Measurements from ENCODE around the gene HIPK2.

The HIPK2 gene

DNA sequence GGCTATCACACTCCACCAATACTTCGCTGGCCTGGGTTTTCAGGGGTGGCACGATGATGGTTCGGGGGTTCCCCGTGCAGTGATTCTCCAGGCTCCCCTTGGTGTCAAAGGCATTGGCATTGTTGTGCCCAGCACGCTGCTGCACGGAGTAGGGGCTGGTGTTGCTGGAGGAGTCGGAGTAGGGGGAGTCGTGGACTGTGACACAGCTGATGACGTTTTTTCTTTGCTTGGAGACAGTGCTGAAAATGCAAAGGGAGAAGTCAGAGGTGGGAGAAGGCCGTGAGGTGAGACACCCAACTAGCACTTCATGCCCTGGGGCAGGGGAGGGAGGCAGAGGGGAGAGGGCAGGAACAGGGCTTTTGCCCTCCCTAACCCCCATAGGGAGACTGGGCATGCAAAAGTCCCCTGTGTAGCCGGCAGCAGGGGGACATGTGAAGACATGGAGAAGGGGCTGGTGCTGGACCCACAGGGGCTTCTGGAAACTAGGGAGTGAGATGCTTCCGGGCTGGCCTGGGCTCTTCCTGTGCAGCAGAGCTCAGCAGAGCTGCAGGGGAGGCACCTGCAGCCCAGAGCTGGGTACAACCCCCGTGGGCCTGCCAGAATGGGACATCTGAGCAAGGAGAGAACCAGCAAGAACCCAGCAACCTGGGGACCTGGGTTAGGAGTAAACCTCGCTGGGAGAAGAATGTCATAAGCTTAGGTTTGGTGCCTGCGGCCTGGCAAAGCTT lies 193.8 kb downstream of the HIPK2 start:
- TF ChIP-seq CTCF (IDR thresholded peaks at IDR 0.05; ENCODE audit: low read depth, low read length, missing control alignments) = no peak
- in situ Hi-C loops (cut with HindIII; ENCODE audit: low pct_ligation_motif_present, low sequenced_read_pairs) = no loop called here
- H3K4me3 ChIP-seq (ENCODE audit: low read depth, low read length) = no peak overlapping the region
- DNase-seq = no peak
- peaks cover 76% of the 10 kb centered on the region for H3K36me3 ChIP-seq (replicated peaks)
- no peaks in the 10 kb centered on the region for H3K27me3 ChIP-seq (replicated peaks)
- no peak overlapping the region for H3K27ac ChIP-seq

DNA sequence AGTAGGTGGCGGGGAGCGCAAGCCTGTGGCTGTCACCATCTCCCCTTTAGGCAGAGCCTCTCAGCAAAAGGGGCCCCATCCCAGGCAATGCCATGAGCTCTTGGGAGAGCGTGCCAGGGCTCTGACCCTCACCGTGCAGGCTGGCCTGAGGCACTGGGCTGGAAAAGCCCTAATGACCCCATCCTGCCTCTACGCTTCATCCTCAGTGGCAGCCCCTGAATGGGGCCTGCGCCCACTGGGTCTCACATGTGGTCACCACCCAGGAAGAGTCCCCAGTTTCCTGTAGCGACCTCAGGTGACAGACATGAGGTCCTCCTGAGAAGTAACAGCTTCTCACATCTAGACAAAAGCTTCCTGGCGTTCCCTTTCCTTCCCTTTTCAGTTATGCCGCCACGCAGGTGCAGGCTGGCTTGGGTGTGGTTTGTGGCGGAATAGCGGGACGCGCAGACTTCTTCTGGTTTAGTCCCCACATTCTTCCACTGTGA lies 195.1 kb downstream of the HIPK2 start:
- no peak overlapping the region for H3K4me3 ChIP-seq (ENCODE audit: low read depth, low read length)
- H3K27ac ChIP-seq = no peak overlapping the region
- no peaks in the 10 kb centered on the region for H3K27me3 ChIP-seq (replicated peaks)
- H3K36me3 ChIP-seq (replicated peaks) = peaks cover 78% of the 10 kb centered on the region
- no peak for DNase-seq
- no peak for TF ChIP-seq CTCF (IDR thresholded peaks at IDR 0.05; ENCODE audit: low read depth, low read length, missing control alignments)
- in situ Hi-C loops (cut with HindIII; ENCODE audit: low pct_ligation_motif_present, low sequenced_read_pairs) = no loop called here

- peaks cover 78% of the 10 kb centered on the region for H3K36me3 ChIP-seq (replicated peaks)
- no peak overlapping the region for H3K27ac ChIP-seq
- no peaks in the 10 kb centered on the region for H3K27me3 ChIP-seq (replicated peaks)
- no peak overlapping the region for H3K4me3 ChIP-seq (ENCODE audit: low read depth, low read length)
- in situ Hi-C loops (cut with HindIII; ENCODE audit: low pct_ligation_motif_present, low sequenced_read_pairs) = no loop called here
- no peak for DNase-seq
- no peak for TF ChIP-seq CTCF (IDR thresholded peaks at IDR 0.05; ENCODE audit: low read depth, low read length, missing control alignments)
These were observed 195.6 kb downstream of the HIPK2 start for GRCh38 chr7:139582130-139582650.

DNA sequence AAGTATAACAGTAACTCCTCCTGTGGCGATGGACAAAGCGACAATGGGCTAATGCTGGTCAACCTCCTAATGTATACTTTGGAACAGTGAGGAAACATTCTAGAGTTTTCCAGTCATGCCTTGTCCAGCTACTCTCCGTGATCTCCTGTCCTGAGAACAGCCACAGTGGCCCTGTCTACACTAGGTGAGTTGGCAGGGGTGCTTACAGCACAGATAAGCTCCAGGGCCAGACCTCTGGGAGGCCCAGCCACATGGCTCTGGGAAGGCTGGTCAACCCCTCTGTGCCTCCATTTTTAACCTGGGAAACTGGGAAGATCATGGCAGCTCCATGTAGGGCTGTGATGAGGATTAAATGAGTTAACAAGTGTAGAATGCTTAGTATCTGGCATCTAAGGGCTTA lies 197.4 kb downstream of the HIPK2 start:
- H3K27me3 ChIP-seq (replicated peaks) = no peaks in the 10 kb centered on the region
- no peak overlapping the region for H3K27ac ChIP-seq
- in situ Hi-C loops (cut with HindIII; ENCODE audit: low pct_ligation_motif_present, low sequenced_read_pairs) = no loop called here
- no peak for DNase-seq
- H3K4me3 ChIP-seq (ENCODE audit: low read depth, low read length) = no peak overlapping the region
- peaks cover 67% of the 10 kb centered on the region for H3K36me3 ChIP-seq (replicated peaks)
- TF ChIP-seq CTCF (IDR thresholded peaks at IDR 0.05; ENCODE audit: low read depth, low read length, missing control alignments) = no peak

- Histone ChIP-seq H3K4me3 (ENCODE audit: low read depth, low read length) (no peak overlapping the region), H3K27ac (no peak overlapping the region), H3K36me3 (replicated peaks) (peaks cover 57% of the 10 kb centered on the region), H3K27me3 (replicated peaks) (no peaks in the 10 kb centered on the region)
- DNase-seq = no peak
- no peak for TF ChIP-seq CTCF (IDR thresholded peaks at IDR 0.05; ENCODE audit: low read depth, low read length, missing control alignments)
- in situ Hi-C loops (cut with HindIII; ENCODE audit: low pct_ligation_motif_present, low sequenced_read_pairs) = no loop called here
These were observed 201.4 kb downstream of the HIPK2 start for GRCh38 chr7:139576179-139576973.
